ENCODE measurements around the gene CARTPT.

DNA sequence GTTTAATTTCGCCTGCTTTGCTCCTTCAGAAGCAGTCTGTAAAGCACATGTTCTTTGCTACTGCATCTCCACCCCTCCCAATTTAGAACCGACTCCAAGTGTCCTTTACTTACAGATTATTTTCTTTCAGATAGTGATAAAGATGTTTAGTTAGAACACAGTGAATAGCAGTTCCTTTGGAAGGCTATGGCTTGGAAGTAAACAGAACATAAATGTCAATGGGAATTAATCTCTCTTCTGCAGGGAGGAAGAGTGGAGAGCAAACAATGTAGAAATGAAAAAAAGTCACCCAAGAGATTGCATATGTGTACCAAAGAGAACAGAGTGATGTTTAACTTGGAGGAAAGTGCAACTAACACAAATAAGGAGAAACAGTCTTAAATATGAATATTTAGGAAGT is 4.2 kb upstream of the CARTPT start:
- TF ChIP-seq, protein P1, sequence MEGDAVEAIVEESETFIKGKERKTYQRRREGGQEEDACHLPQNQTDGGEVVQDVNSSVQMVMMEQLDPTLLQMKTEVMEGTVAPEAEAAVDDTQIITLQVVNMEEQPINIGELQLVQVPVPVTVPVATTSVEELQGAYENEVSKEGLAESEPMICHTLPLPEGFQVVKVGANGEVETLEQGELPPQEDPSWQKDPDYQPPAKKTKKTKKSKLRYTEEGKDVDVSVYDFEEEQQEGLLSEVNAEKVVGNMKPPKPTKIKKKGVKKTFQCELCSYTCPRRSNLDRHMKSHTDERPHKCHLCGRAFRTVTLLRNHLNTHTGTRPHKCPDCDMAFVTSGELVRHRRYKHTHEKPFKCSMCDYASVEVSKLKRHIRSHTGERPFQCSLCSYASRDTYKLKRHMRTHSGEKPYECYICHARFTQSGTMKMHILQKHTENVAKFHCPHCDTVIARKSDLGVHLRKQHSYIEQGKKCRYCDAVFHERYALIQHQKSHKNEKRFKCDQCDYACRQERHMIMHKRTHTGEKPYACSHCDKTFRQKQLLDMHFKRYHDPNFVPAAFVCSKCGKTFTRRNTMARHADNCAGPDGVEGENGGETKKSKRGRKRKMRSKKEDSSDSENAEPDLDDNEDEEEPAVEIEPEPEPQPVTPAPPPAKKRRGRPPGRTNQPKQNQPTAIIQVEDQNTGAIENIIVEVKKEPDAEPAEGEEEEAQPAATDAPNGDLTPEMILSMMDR (conservative IDR thresholded peaks at IDR 0.05 in 1 of 2, IDR thresholded peaks at IDR 0.05 in 1 of 2; ENCODE audit: low read depth in 1 of 2, low read length in 2 of 2), result no peak
- no peak for TF ChIP-seq EZH2 (IDR thresholded peaks at IDR 0.05; ENCODE audit: low read length, missing control alignments)
